GM12865 (cell line): ENCODE measurements around the gene KATNIP.
"Not testable (repeated sequence)": the region's sequence is repeated elsewhere in the genome, so short reads cannot be mapped to it uniquely, and the experiment has no call there.

Experiments
- DNase-seq: peaks from one replicate; pipeline ENCODE4 v3.0.0; 2010; ENCODE audit warnings: low read depth
- H3K4me3 ChIP-seq: 2 replicates; pipeline ENCODE4 v1.5.1; 2011; ENCODE audit warnings: mild to moderate bottlenecking, low read depth, low read length, control low read depth
- TF ChIP-seq, protein P1 (sequence below): IDR thresholded peaks from 2 replicates; pipeline ENCODE4 v1.5.1; 2011; ENCODE audit warnings: low read length, control low read depth, low read depth, inconsistent platforms; ENCODE audit not compliant: insufficient read depth; ENCODE audit errors: missing control alignments

The KATNIP gene

DNA sequence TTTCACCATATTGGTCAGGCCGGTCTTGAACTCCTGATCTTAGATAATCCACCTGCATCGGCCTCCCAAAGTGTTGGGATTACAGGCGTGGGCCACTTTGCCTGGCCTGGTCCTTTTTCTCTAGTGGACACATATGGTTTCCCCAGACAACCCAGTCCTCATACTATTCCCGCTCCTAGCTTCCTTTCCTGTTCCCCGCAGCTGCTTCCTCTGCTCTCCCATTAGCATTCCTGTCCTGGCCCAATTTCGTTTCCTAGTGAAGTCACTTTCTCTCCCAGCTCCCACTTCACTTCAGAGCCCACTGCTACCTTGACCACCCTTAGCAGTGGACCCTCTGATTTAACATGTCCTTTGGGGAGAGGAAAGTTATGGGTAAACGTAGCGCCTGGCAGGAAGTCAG, 11.3 kb downstream of the KATNIP start:
- no peak overlapping the region for H3K4me3 ChIP-seq
- TF ChIP-seq, protein P1, sequence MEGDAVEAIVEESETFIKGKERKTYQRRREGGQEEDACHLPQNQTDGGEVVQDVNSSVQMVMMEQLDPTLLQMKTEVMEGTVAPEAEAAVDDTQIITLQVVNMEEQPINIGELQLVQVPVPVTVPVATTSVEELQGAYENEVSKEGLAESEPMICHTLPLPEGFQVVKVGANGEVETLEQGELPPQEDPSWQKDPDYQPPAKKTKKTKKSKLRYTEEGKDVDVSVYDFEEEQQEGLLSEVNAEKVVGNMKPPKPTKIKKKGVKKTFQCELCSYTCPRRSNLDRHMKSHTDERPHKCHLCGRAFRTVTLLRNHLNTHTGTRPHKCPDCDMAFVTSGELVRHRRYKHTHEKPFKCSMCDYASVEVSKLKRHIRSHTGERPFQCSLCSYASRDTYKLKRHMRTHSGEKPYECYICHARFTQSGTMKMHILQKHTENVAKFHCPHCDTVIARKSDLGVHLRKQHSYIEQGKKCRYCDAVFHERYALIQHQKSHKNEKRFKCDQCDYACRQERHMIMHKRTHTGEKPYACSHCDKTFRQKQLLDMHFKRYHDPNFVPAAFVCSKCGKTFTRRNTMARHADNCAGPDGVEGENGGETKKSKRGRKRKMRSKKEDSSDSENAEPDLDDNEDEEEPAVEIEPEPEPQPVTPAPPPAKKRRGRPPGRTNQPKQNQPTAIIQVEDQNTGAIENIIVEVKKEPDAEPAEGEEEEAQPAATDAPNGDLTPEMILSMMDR: no peak
- no peak for DNase-seq

DNA sequence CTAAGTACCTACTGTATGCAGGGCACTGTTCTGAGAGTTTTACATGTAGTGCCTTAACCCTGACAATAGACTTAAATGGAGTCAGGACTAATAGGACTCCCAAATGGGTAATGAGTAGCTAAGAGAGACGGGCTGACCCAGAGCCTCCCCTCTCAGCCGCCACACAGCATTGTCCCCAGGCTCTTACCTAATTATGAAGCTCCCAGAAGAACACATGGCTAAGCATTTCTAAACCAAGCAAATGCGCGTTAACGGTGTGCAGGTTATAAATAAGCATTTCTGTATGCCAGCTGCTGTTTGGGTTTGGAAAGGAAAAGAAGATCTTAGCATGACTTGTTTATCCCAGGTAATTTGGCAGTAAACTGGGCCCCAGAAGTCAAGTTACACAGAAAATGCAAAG, 14.3 kb downstream of the KATNIP start:
- DNase-seq: no peak
- TF ChIP-seq, protein P1: no peak
- no peak overlapping the region for H3K4me3 ChIP-seq

DNA sequence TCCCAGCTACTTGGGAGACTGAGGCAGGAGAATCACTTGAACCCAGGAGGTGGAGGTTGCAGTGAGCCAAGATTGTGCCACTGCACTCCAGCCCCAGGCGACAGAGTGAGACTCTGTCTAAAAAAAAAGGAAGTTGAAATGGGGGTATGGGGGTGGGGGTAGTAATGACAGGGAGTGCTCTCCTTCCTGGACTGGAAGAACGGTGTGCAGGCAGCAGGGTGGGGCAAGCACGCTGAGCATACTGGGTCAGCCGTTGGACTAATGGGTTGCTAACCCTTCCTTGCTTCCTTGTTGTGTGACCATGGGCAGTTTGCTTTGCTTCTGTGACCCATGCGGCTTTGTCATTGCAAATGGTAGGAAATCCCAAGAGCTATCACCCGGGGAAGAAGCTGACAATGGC, 16.5 kb downstream of the KATNIP start:
- H3K4me3 ChIP-seq: no peak overlapping the region
- no peak for DNase-seq
- TF ChIP-seq, protein P1: no peak

GRCh38 chr16:27568077-27568476, 18.1 kb downstream of the KATNIP start:
- H3K4me3 ChIP-seq: no peak overlapping the region
- TF ChIP-seq, protein P1: no peak
- DNase-seq: no peak

DNA sequence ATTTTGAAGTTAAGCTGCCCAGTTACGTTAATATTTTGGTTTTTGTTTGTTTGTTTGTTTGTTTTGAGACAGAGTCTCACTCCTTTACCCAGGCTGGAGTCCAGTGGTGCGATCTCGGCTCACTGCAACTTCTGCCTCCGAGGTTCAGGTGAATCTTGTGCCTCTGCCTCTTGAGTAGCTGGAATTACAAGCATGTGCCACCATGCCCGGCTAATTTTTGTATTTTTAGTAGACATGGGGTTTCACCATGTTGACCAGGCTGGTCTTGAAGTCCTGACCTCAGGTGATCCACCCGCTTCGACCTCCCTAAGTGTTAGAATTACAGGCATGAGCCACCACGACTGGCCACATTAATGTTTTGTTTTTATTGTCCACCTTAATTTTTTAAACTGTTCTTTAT, 21.0 kb downstream of the KATNIP start:
- not testable (repeated sequence) for H3K4me3 ChIP-seq, DNase-seq

- no peak for DNase-seq
- no peak overlapping the region for H3K4me3 ChIP-seq
- TF ChIP-seq, protein P1: no peak
These were observed 21.7 kb downstream of the KATNIP start for GRCh38 chr16:27571433-27572326.

GRCh38 chr16:27572711-27573110, 22.8 kb downstream of the KATNIP start:
- DNase-seq: no peak
- TF ChIP-seq, protein P1: no peak
- no peak overlapping the region for H3K4me3 ChIP-seq
